ENCODE data around the gene DNASE2. TPM values are rescaled to one million over a fixed set of nuclear protein-coding genes. Genes with fewer than 3 reads are reported as not detected.

The DNASE2 gene
- total RNA-seq, 1 experiment from 2014 or later, result 78.9 TPM

GRCh38 chr19:12843999-12844732 lies 37.1 kb downstream of the DNASE2 start:
- in situ Hi-C loops (cut with HindIII; ENCODE audit: low pct_unique_long_range_greater_than_20kb, low sequenced_read_pairs) (no loop called here), intact Hi-C loops (cut with micrococcal nuclease; ENCODE audit: unreplicated experiment) (no loop called here)
- ATAC-seq (no peak), DNase-seq (ENCODE audit: low read depth, low spot score) (no peak)
- H3K9me3 ChIP-seq (ENCODE audit: control insufficient read depth, insufficient read depth, low read depth, low read length), result no peaks in the 10 kb centered on the region
- no peaks in the 10 kb centered on the region for H3K27me3 ChIP-seq (ENCODE audit: control insufficient read depth, insufficient read depth, low read length)
- no peak overlapping the region for H3K4me3 ChIP-seq (ENCODE audit: low read depth in 2 of 2, low read length in 2 of 2)
- ChIA-PET POLR2A (interaction anchor here (0.5 kb wide), 1 partner anchor 400 kb away, joined by 7 read pairs; no protein-coding TSS in a partner anchor), CTCF (no interaction called here)
- H3K4me1 ChIP-seq (ENCODE audit: control insufficient read depth, insufficient read depth, low read length), result no peaks in the 10 kb centered on the region
- BruUV-seq (replicated peaks), result no TSS peak
- no peak overlapping the region for H3K27ac ChIP-seq (ENCODE audit: low read length)
- H3K36me3 ChIP-seq (ENCODE audit: control insufficient read depth, insufficient read depth, low read length), result no peaks in the 10 kb centered on the region
- TF ChIP-seq SIN3A (IDR thresholded peaks at IDR 0.05; ENCODE audit: borderline replicate concordance, insufficient read depth, low read depth, low read length), result no peak
- no peak for TF ChIP-seq TCF7L2 (IDR thresholded peaks at IDR 0.05; ENCODE audit: low read depth, low read length)
- no peak for TF ChIP-seq REST (IDR thresholded peaks at IDR 0.05; ENCODE audit: insufficient read depth in 1 of 2, low read depth in 2 of 2, low read length in 1 of 2)
- no peak for TF ChIP-seq POLR2AphosphoS5 (IDR thresholded peaks at IDR 0.05; ENCODE audit: low read depth, low read length)
- no peak for TF ChIP-seq CTCF (IDR thresholded peaks at IDR 0.05)

- ATAC-seq (no peak), DNase-seq (ENCODE audit: low read depth, low spot score) (no peak)
- POLR2A ChIA-PET, result interaction anchor here (0.5 kb wide), 1 partner anchor 399 kb away, joined by 7 read pairs; no protein-coding TSS in a partner anchor
These were observed 37.9 kb downstream of the DNASE2 start for GRCh38 chr19:12843328-12843727.

More at GRCh38 chr19:12843328-12843727, 37.9 kb downstream of the DNASE2 start:
- no peaks in the 10 kb centered on the region for H3K9me3 ChIP-seq (ENCODE audit: control insufficient read depth, insufficient read depth, low read depth, low read length)
- no TSS peak for BruUV-seq (replicated peaks)
- H3K4me1 ChIP-seq (ENCODE audit: control insufficient read depth, insufficient read depth, low read length), result no peaks in the 10 kb centered on the region
- intact Hi-C loops (cut with micrococcal nuclease; ENCODE audit: unreplicated experiment), result no loop called here
- no peak for TF ChIP-seq SIN3A (IDR thresholded peaks at IDR 0.05; ENCODE audit: borderline replicate concordance, insufficient read depth, low read depth, low read length)
- no peak for TF ChIP-seq TCF7L2 (IDR thresholded peaks at IDR 0.05; ENCODE audit: low read depth, low read length)
- TF ChIP-seq CTCF (IDR thresholded peaks at IDR 0.05), result no peak
- TF ChIP-seq REST (IDR thresholded peaks at IDR 0.05; ENCODE audit: insufficient read depth in 1 of 2, low read depth in 2 of 2, low read length in 1 of 2), result no peak
- no peak for TF ChIP-seq POLR2AphosphoS5 (IDR thresholded peaks at IDR 0.05; ENCODE audit: low read depth, low read length)
- in situ Hi-C loops (cut with HindIII; ENCODE audit: low pct_unique_long_range_greater_than_20kb, low sequenced_read_pairs), result no loop called here
- CTCF ChIA-PET, result no interaction called here
- H3K27me3 ChIP-seq (ENCODE audit: control insufficient read depth, insufficient read depth, low read length), result no peaks in the 10 kb centered on the region
- no peak overlapping the region for H3K4me3 ChIP-seq (ENCODE audit: low read depth in 2 of 2, low read length in 2 of 2)
- H3K27ac ChIP-seq (ENCODE audit: low read length), result no peak overlapping the region
- no peaks in the 10 kb centered on the region; the same call in 1 of the 2 replicates for H3K36me3 ChIP-seq (ENCODE audit: control insufficient read depth, insufficient read depth, low read length)
